ENCODE results near the gene FGF14. TPM values are rescaled to one million over a fixed set of nuclear protein-coding genes. Genes with fewer than 3 reads are reported as not detected.

Gene FGF14
- polyA plus RNA-seq, 1 of the 3 experiments (the other 2 are of a cell fraction): 0.20 TPM

- no peak for TF ChIP-seq REST (IDR thresholded peaks at IDR 0.05; ENCODE audit: low read depth, low read length)
Observed at GRCh38 chr13:102122147-102122546, 279.7 kb downstream of the FGF14 start (continued).

DNA sequence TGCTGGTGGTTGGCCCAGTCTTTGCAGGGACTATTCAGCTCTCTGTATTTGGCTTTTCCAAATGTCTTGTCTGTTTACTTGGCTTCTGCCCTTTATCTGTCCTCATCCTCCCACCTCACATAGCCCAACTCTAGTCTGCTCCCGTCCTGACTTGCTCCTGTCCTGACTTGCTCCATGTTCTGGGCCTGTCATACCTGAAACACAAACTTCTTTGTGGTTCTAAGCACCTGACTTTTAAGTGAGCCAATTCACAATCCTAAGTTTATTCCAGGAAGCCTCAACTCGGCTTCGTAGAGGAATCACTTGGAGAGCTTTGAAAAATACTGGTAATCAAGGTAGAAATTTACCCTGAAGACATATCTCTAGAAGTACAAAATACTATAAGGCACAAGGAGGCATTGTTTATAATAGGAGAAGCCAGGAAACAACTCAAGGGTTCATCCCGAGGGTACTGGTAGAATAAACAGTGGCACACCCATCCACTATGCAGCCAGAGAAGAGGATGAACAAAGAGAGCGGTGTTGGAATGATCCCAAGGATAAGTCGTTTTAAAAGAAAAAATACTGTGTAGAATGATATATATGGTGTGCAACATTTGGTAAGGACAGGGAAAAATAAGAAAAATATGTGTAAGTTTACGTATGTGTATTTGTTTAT lies 284.5 kb downstream of the FGF14 start:
- ChIA-PET POLR2A (no interaction called here), CTCF (interaction anchor here (0.7 kb wide), 1 partner anchor 82 kb away, joined by 3 read pairs; no protein-coding TSS in a partner anchor)
- no peaks in the 10 kb centered on the region for H3F3A ChIP-seq (replicated peaks; ENCODE audit: insufficient read depth)
- no peak overlapping the region for H3K4me3 ChIP-seq (ENCODE audit: low read depth in 2 of 2, low read length in 1 of 2)
- no peak for DNase-seq
- no peaks in the 10 kb centered on the region for H3K9me2 ChIP-seq
- no peaks in the 10 kb centered on the region for H4K20me1 ChIP-seq (ENCODE audit: insufficient read depth)
- TF ChIP-seq TCF12 (IDR thresholded peaks at IDR 0.05): no peak
- TF ChIP-seq, protein P1, sequence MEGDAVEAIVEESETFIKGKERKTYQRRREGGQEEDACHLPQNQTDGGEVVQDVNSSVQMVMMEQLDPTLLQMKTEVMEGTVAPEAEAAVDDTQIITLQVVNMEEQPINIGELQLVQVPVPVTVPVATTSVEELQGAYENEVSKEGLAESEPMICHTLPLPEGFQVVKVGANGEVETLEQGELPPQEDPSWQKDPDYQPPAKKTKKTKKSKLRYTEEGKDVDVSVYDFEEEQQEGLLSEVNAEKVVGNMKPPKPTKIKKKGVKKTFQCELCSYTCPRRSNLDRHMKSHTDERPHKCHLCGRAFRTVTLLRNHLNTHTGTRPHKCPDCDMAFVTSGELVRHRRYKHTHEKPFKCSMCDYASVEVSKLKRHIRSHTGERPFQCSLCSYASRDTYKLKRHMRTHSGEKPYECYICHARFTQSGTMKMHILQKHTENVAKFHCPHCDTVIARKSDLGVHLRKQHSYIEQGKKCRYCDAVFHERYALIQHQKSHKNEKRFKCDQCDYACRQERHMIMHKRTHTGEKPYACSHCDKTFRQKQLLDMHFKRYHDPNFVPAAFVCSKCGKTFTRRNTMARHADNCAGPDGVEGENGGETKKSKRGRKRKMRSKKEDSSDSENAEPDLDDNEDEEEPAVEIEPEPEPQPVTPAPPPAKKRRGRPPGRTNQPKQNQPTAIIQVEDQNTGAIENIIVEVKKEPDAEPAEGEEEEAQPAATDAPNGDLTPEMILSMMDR (IDR thresholded peaks at IDR 0.05): no peak
- TF ChIP-seq CHD2 (IDR thresholded peaks at IDR 0.05; ENCODE audit: low read length, partially characterized antibody): no peak
- TF ChIP-seq EZH2phosphoT487 (IDR thresholded peaks at IDR 0.05; ENCODE audit: borderline replicate concordance, low read depth): no peak
- no peak for TF ChIP-seq MAX (IDR thresholded peaks at IDR 0.05; ENCODE audit: low read depth)
- no peak for TF ChIP-seq GATA2 (CRISPR knock-in tag; IDR thresholded peaks at IDR 0.05)
- no peak for TF ChIP-seq SIN3A (IDR thresholded peaks at IDR 0.05; ENCODE audit: borderline replicate concordance, low read depth, low read length)
- no peak overlapping the region for H3K9ac ChIP-seq
- no peaks in the 10 kb centered on the region for H3K9me3 ChIP-seq
- H3K4me2 ChIP-seq: no peak overlapping the region
- H3K4me1 ChIP-seq (ENCODE audit: control insufficient read depth in 1 of 2, insufficient read depth in 2 of 2, low read depth in 1 of 2, low read length in 1 of 2): peaks cover 0 to 4% of the 10 kb centered on the region in 2 experiments; a peak in 2 of 4 replicates
- no peak overlapping the region for H2AFZ ChIP-seq (ENCODE audit: low read depth)
- H3K27ac ChIP-seq (ENCODE audit: low read depth in 2 of 2, low read length in 1 of 2): no peak overlapping the region; a peak in 1 of 4 replicates
- H3K36me3 ChIP-seq (replicated peaks in 1 of 2; ENCODE audit: control insufficient read depth in 1 of 2, insufficient read depth in 2 of 2, low read length in 1 of 2): peaks cover 0 to 4% of the 10 kb centered on the region in 2 experiments
- H3K79me2 ChIP-seq (ENCODE audit: insufficient read depth): no peaks in the 10 kb centered on the region
- no peaks in the 10 kb centered on the region for H3K27me3 ChIP-seq (ENCODE audit: insufficient read depth)
- WGBS (ENCODE audit: low lambda C conversion rate): 59% methylated on average over 7 of the region's 7 CpGs

Data from SK-N-SH (cell line).